Renal cortical epithelial cell (primary cell): Measurements from ENCODE around the gene ENTHD1. TPM values are rescaled to one million over a fixed set of nuclear protein-coding genes. Genes with fewer than 3 reads are reported as not detected.
"Not testable (repeated sequence)": the region's sequence is repeated elsewhere in the genome, so short reads cannot be mapped to it uniquely, and the experiment has no call there.

ENCODE experiments used
- DNase-seq: peaks from one replicate; pipeline ENCODE4 v3.0.0-alpha.2; 2011; ENCODE audit warnings: low read depth
- total RNA-seq: library from RNA; depleted of rRNA; stranded (reverse); fragments of >200 nt; gene quantifications from 2 replicates; pipeline ENCODE4 v1.2.3, GENCODE V29; 2014

Gene ENTHD1
- total RNA-seq, 1 donor from 2014 or later, result not detected

DNA sequence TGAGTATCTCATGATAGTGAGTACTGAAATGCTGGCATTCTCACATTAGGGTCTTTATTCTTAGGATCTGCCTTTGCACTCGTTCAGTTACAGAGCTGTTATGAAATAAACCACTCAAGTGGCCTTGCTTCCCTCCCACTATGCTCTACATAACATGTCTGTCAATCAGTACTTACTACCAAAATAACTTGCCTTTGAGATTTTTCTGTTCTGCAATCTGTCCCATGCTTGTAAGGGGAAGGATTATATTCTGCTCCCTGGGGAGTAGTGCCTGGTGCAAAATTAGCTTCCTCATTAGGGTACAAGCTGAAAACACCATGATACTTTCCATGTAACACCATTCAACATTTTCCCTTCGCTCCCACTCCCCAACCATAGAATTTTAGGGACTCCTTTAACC is 5.4 kb upstream of the ENTHD1 start:
- DNase-seq, result no peak

DNA sequence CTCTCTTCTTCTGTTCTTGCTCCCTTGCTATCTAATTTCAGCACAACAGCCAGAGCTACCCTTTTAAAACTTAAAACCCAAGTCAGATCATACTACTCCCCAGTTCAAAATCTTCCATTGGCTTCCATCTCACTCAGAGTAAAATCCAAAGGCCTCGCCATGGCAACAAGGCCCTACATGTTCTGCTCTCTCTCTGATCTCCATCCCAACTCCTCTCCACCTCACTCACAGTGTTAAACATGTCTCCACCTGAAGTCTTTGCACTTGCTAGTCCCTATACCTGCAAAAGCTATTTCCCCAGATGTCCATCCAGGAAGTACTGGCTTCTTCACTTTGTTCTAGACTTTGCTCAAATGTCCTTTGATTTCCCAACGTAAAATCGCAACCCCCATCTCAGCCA is 4.3 kb upstream of the ENTHD1 start:
- DNase-seq, result no peak

DNA sequence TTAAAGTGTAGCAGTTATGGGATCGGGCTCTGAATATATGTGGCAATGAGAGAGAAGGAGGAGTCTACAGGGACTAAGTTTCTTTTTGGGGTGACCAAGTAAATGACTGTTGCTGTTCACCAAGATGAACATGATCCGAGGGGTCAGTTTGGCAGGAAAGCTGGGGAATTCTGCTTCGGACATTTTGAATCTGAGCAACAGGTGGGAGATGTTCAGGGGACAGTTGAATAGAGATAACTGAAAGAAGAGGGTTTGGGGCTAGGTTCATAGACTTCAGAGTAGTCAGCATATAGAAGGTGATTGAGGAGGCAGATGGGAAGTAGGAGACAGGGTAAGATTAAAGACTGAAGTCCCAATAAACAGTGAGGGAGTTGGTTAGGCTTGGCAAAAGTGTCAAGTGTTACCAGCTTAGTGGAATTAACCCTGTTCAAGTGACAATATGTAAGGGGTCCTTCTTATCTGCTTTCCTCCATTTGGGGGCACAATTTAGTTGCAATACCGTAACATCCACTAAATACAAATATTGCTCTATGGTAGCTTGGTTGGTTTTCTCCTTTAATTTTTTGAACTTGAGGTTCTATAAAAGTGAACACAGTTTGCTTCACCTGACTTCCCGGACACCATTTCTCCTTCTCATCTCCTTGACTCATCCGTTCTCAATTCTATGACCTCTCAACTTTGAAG is 2.9 kb upstream of the ENTHD1 start:
- DNase-seq, result no peak

DNA sequence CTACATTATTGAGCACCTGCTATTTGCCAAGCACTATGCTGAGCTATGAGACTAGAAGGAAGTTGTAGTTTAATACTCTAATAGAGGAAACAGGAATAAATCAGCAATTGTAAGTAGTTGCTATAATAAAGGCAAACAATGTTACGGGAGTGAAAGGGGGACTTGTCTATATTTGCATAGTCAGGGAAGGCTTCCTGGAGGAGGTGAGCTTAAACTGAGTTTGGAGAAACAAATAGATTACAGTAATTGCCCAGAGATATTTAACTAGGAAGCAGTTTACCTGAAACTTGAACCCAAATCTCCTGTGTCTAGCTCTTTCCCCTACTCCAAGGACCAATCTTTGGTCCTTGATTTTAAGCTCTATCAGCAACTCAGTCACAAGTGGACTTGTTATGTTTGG is 2.1 kb upstream of the ENTHD1 start:
- no peak for DNase-seq

DNA sequence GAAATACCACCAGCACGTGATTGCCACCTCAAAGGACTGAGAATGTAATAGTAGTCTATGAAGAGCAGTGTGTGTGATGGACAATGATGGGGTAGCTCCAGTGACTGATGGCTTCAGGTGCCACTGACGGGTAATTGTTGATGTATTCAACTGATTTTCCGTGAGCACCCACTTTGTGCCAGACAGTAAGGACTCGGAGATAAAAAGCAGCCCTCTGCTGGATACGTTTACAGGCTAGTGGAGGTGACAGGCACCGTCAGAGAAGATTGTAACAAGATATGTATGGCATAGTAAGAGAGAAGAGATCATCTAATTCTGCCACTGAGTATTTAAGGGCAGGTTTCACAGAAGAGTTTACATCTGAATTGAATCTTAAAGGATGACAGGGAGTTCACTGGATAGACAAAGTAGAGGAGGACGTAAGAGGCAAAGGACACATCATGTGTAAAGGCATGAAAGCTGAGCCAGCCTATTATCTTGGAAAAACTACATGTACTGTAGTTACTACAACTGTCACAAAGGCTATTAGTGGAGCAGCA is 1.1 kb upstream of the ENTHD1 start:
- no peak for DNase-seq

DNA sequence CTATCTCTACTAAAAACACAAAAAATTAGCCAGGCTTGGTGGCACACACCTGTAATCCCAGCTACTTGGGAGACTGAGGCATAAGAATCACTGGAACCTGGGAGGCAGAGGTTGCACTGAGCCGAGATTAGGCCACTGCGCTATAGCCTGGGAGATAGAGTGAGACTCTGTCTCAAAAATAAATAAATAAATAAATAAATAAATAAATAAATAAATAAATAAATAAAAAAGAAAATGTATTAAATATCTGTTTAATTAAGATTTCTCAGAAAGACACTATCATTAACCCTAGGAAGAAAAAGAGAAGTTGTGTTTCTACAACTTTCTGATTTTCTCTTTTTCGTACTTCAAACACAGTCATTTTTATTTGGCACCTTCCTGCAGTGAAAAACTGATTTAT is 3.6 kb downstream of the ENTHD1 start:
- not testable (repeated sequence) for DNase-seq

DNA sequence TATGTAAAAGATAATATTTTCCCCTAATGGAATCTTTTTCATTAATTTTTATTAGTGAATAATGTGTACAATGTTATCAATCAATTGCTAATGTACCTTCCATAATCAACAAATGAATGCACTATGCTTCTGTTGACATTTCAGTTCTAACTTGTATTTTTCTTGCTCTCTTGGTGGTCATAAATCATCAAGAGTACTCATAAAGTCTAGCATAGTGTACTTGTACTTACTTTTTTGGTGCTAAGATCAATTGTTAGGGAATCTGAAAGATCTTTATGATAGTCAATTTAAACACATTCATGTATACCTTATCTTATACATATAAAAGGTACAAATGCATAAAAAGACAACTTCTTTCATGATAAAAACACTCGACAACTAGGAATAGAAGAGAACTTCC is 10.5 kb downstream of the ENTHD1 start:
- no peak for DNase-seq

DNA sequence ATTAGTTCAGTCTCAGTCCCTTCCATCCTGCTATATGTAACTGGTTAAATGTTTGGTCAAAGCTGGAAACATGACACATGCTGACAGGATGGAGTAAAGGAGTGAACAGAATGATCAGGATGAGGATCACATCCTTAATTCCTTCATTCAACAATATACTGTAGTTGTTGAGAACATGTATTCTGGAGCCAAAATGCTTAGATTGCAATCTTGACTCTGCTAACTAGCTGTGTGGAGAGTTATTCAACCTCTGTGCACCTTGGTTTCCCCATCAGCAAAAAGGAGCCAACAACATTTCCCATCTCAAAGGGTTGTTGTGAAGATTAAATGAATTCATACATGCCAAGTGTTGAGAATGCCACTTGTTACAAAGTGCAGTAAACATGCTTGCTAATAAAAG is 12.8 kb downstream of the ENTHD1 start:
- DNase-seq, result no peak

DNA sequence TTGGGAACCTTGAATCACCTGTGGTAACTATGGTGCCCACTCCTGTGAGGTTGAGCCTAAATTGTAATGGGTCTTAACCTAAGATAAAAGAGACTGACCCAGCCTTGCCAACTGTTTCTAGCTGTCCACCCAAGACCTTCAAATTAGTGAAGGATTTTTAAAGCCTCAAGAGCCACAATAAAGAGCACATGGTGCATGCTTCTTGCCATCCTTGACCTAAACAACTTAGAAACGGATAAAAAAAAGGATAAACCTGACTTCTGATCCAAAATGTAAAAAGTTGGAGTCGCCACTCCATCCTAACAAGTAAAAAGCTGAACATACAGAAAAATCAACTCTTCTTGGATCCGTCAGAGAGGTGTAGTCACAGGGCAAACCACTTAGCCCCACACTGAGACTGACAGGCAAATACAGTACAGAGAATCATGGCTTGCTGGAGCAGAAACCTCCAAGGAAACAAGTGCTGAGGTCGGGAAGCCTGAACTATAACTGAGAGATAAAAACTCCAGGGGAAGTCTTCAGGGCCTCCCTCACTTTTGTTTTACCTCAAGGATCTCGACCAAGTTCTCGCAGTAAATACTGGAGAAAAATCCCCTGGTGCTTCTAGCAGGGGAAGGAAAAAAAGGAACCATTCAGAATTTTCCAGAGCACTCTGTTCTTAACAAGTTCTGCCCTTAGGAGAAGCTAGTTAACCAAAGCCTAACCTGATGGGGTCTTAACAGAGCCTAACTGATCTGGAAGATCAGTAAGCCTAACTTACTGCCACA is 16.3 kb downstream of the ENTHD1 start:
- no peak for DNase-seq

DNA sequence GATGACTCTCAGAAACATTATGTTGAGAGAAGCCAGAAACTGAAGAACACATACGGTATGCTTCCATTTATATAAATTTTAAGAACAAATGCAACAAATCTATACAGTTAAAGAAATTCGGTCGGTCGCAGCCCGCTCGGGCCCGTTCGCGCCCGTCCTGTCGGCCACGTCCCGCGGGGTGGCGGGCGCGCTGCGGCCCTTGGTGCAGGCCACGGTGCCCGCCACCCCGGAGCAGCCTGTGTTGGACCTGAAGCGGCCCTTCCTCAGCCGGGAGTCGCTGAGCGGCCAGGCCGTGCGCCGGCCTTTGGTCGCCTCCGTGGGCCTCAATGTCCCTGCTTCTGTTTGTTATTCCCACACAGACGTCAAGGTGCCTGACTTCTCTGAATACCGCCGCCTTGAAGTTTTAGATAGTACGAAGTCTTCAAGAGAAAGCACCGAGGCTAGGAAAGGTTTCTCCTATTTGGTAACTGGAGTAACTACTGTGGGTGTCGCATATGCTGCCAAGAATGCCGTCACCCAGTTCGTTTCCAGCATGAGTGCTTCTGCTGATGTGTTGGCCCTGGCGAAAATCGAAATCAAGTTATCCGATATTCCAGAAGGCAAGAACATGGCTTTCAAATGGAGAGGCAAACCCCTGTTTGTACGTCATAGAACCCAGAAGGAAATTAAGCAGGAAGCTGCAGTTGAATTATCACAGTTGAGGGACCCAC is 18.2 kb downstream of the ENTHD1 start:
- DNase-seq, result not testable (repeated sequence)

DNA sequence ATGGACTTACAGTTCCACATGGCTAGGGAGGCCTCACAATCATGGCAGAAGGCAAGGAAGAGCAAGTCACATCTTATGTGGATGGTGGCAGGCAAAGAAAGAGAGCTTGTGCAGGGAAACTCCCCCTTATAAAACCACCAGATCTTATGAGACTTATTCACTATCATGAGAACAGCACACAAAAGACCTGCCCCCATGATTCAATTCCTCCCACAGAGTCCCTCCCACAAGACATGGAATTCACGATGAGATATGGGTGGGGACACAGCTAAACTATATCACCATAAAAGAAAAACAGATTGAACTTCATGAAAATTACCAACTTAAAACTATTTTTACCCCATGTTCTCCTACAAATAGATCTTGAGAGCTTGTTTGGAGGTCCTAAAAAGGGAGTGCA is 19.6 kb downstream of the ENTHD1 start:
- DNase-seq, result no peak

DNA sequence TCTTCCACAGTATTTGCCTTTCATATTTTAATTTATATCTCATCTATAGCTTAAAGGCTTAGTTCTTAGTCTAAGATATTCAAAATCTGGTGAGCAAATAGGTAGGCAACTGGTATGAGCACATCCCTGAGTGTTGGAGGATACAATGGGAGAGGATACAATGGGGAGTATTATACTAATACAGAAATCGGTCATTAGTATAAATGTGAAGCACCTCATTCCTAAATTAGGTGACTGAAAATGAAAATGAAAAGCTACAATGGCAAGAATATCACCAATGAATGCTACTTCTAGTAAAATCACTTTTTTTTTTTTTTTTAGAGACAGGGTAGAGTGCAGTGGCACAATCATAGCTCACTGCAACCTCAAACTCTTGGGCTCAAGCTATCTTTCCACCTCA is 21.0 kb downstream of the ENTHD1 start:
- DNase-seq, result no peak

DNA sequence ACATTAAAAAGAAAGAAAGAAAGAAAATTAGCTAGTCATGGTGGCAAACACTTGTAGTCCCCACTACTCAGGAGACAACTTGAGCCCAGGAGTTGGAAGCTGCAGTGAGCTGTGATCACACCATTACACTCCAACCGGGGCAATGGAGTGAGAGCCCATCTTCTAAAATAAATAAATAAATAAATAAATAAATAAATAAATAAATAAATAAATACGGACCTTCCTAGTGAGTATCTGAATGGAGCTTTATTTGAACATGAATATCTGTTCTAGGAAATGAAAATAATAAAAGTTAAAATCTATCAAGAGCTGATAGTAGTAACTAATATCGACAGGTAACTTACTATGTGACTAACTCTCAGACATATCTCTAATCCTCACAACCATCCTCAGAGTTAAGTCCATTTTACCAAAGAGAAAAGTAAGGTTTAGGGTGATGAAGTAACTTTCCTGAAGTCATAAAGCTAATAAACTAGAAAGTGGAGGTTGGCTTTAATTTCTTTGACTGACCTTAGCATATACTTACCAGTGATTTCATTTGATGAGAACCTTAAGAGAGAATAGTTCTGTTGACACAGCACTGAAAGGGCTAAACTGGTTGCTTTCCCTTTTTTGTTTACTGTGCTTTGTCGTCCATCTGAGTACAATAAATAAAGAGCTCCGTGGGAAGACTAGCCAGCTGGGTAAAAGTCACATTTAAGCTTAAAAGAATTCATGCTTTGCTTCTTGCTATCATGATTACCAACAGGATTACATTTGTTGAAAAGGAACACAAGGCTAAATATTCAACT is 22.4 kb downstream of the ENTHD1 start:
- DNase-seq, result no peak

DNA sequence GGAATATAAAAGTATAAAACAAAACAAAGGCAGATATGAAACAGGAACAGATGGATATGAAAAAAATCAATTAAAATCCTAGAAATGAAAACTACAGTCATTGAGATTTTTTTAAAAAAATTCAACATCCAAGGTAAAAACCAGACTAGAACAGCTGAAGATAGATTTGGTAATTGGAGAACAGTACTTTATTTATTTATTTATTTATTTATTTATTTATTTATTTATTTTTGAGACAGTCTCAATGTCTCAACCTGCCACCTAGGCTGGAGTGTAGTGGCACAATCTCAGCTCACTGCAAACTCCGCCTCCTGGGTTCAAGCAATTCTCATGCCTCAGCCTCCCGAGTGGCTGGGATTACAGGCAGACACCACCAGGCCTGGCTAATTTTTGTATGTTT is 23.8 kb downstream of the ENTHD1 start:
- not testable (repeated sequence) for DNase-seq

DNA sequence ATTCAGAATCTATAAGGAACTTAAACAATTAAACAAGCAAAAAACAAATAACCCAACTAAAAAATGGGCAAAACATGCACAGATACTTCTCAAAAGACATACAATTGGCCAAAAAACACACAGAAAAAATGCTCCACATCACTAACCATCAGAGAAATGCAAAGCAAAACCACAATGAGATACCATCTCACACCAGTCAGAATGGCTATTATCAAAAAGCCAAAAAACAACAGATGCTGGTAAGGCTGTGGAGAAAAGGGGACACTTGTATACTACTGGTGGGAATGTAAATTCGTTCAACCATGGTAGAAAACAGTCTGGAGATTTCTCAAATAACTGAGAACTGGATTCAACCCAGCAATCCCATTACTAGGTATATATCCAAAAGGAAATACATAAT is 24.8 kb downstream of the ENTHD1 start:
- no peak for DNase-seq

DNA sequence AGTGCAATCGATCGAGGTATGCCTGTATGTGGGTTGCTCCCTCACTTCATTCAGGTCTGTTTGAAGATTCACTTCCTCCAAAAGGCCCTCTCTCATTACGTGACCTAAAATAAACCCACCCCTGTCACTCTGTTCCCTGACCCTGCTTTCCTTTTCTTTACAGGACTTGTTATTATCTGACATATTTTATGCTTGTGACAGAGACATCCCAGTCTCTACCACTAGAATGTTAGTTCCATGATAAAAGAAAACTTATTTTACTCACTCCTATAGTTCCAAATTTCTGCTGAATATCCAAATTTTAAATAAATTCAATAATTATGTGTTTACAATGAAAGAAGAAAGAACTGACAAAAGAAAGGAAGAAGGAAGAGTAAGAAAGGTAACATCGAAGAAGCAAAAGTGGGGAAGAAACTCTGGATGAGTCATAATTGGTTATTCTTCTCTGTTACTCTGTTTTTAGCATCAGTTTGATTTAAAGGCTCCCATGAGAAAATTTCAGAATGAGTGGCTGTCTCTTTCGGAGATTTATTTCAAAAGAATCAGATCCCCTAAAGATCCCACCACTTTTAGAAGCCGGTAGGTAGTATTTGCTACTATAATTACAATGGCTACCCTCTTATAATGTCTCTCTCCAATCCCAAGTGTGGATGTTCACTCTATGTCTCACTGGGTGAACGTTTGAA is 33.5 kb downstream of the ENTHD1 start:
- DNase-seq, result no peak

DNA sequence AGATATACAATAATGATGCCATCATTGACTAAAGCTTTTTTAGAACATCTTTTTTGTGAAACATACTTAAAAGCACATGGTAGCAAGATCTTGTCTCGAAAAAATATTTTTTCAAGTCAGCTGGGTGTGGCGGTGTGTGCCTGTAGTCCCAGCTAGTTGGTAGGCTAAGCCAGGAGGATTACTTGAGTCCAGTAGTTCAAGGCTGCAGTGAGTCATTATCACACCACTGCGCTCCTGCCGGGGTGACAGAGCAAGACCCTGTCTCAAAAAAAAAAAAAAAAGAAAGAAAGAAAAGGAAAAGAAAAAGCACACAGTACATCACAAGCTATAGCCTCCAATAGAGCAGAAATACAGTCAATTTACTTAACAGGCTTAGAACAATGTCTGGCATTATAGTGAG is 37.0 kb downstream of the ENTHD1 start:
- no peak for DNase-seq

DNA sequence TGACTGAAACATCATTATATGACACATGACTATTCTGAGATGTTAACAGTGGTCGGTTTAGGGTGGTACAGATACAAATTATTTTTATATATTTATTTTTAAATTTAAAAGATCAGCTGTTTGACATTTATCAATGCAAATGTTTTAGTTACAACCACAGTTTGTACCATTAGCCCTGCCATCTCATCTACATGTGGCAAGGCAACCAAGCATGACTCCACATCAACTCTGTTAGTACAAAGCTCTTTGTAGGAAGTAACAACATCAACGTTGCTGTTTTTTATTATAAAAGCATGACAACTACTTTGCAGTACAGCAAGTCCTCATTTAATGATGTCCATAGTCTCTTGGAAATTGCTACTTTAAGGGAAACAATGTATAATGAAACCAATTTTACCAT is 40.8 kb downstream of the ENTHD1 start:
- no peak for DNase-seq

DNA sequence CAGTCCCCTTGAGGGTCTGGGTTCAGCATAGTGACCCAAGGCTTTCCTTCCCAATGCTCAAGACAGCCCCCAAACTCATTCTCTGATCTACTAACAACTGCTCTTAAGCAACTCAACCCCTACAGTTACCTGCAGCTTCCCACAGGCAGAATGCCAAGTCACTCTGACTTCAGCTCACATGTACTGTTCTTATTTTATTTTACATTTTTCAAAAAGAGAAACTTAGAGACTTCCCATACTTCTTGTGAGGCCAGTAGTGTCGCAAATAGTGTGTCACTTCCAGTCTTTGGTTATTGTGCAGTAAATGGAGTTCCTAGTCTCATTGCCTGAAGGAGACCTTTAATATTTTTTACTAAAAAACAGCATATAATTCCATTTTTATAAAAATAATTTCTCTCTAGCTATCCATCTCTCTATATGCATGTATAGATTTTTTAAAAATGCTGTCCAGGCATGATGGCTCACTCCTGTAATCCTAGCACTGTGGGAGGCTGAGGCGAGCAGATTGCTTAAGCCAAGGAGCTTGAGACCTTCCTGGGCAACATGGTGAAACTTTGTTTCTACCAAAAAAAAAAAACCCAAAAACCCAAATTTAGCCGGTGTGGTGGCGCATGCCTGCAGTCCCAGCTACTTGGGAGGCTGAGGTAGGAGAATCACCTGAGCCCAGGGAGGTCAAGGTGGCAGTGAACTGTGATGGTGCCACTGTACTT is 41.8 kb downstream of the ENTHD1 start:
- no peak for DNase-seq

DNA sequence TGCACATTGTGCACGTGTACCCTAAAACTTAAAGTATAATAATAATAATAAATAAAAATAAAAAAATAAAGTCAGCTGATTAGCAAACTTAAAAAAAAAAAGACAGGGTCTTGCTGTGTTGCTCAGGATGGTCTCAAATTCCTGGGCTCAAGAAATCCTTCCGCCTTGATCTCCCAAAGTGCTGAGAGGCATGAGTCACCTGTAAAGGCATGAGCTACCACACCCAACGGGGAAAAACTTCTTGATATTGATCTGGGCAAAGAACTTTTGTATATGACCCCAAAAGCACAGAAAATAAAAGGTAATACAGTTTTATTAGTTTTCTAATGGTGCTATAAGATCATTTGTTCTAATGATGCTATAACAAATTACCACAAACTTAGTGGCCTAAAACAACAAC is 46.1 kb downstream of the ENTHD1 start:
- DNase-seq, result no peak

DNA sequence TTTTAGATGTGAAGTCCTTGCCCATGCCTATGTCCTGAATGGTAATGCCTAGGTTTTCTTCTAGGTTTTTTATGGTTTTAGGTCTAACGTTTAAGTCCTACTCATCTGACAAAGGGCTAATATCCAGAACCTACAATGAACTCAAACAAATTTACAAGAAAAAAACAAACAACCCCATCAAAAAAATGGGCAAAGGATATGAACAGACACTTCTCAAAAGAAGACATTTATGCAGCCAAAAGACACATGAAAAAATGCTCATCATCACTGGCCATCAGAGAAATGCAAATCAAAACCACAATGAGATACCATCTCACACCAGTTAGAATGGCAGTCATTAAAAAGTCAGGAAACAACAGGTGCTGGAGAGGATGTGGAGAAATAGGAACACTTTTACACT is 47.0 kb downstream of the ENTHD1 start:
- DNase-seq, result not testable (repeated sequence)
